Measurements from ENCODE around the gene CCSAP. TPM values are rescaled to one million over a fixed set of nuclear protein-coding genes. Genes with fewer than 3 reads are reported as not detected.
A peak's percentile ranks its signal among the peaks of the same experiment; 100 is the strongest.

The CCSAP gene
- total RNA-seq, 1 donor from 2014 or later, result 34.4 TPM

GRCh38 chr1:229360420-229360819, 17.6 kb upstream of the CCSAP start:
- peaks cover 2% of the 10 kb centered on the region for H3K4me1 Mint-ChIP-seq
- H3K27me3 Mint-ChIP-seq (ENCODE audit: insufficient read depth, low read depth), result peaks cover 2% of the 10 kb centered on the region
- H3K4me3 Mint-ChIP-seq, result no peak overlapping the region
- no peak overlapping the region for H3K9ac ChIP-seq
- no peaks in the 10 kb centered on the region for H3K36me3 ChIP-seq
- no peak overlapping the region for H3K27ac ChIP-seq
- H3K79me2 ChIP-seq (ENCODE audit: low read depth), result no peaks in the 10 kb centered on the region
- no peaks in the 10 kb centered on the region for H4K20me1 ChIP-seq (ENCODE audit: low read depth)
- no peak overlapping the region for H3K4me3 ChIP-seq
- peaks cover 5% of the 10 kb centered on the region for H3F3A ChIP-seq (ENCODE audit: low read depth)
- H3K27ac Mint-ChIP-seq, result no peak overlapping the region
- peak; percentile 43 for DNase-seq (ENCODE audit: low spot score)
- peak overlapping the region; percentile 35 for H3K4me2 ChIP-seq
- H3K4me1 ChIP-seq, result peaks cover 18% of the 10 kb centered on the region
- H3K9me3 Mint-ChIP-seq, result peaks cover 5% of the 10 kb centered on the region
- no peaks in the 10 kb centered on the region for H3K36me3 Mint-ChIP-seq
- no peak for TF ChIP-seq CTCF (IDR thresholded peaks at IDR 0.05)
- no peak for TF ChIP-seq EZH2 (IDR thresholded peaks at IDR 0.05)
- TF ChIP-seq EZH2phosphoT487 (IDR thresholded peaks at IDR 0.05), result no peak
- H2AFZ ChIP-seq (replicated peaks), result no peak overlapping the region
- peaks cover 7% of the 10 kb centered on the region for H3K27me3 ChIP-seq
- H3K9me3 ChIP-seq (ENCODE audit: low read depth), result no peaks in the 10 kb centered on the region

GRCh38 chr1:229355661-229356060, 12.8 kb upstream of the CCSAP start:
- no peaks in the 10 kb centered on the region for H3K79me2 ChIP-seq (ENCODE audit: low read depth)
- H3K4me1 ChIP-seq, result peaks cover 16% of the 10 kb centered on the region
- H3K4me3 Mint-ChIP-seq, result no peak overlapping the region
- no peak overlapping the region for H3K9ac ChIP-seq
- H3K27ac ChIP-seq, result no peak overlapping the region
- no peak overlapping the region for H3K4me2 ChIP-seq
- DNase-seq (ENCODE audit: low spot score), result no peak
- no peaks in the 10 kb centered on the region for H3K36me3 Mint-ChIP-seq
- no peaks in the 10 kb centered on the region for H3K4me1 Mint-ChIP-seq
- H3K27ac Mint-ChIP-seq, result no peak overlapping the region
- peaks cover 17% of the 10 kb centered on the region for H3K9me3 ChIP-seq (ENCODE audit: low read depth)
- peaks cover 2% of the 10 kb centered on the region for H3K27me3 Mint-ChIP-seq (ENCODE audit: insufficient read depth, low read depth)
- H2AFZ ChIP-seq (replicated peaks), result no peak overlapping the region
- H4K20me1 ChIP-seq (ENCODE audit: low read depth), result no peaks in the 10 kb centered on the region
- H3K27me3 ChIP-seq, result peaks cover 7% of the 10 kb centered on the region
- H3K9me3 Mint-ChIP-seq, result peaks cover 10% of the 10 kb centered on the region
- H3F3A ChIP-seq (ENCODE audit: low read depth), result peaks cover 5% of the 10 kb centered on the region
- TF ChIP-seq EZH2phosphoT487 (IDR thresholded peaks at IDR 0.05), result no peak
- no peak for TF ChIP-seq EZH2 (IDR thresholded peaks at IDR 0.05)
- TF ChIP-seq CTCF (IDR thresholded peaks at IDR 0.05), result no peak
- no peaks in the 10 kb centered on the region for H3K36me3 ChIP-seq
- no peak overlapping the region for H3K4me3 ChIP-seq

- Histone ChIP-seq H3K9ac (no peak overlapping the region), H3K4me2 (no peak overlapping the region), H3F3A (ENCODE audit: low read depth) (peaks cover 5% of the 10 kb centered on the region), H3K27ac (no peak overlapping the region), H3K4me1 (peaks cover 9% of the 10 kb centered on the region), H3K36me3 (no peaks in the 10 kb centered on the region), H3K9me3 (ENCODE audit: low read depth) (peaks cover 17% of the 10 kb centered on the region), H3K27me3 (peaks cover under 1% of the 10 kb centered on the region), H3K79me2 (ENCODE audit: low read depth) (no peaks in the 10 kb centered on the region), H3K4me3 (no peak overlapping the region), H2AFZ (replicated peaks) (no peak overlapping the region), H4K20me1 (ENCODE audit: low read depth) (no peaks in the 10 kb centered on the region)
- H3K4me1 Mint-ChIP-seq, result no peaks in the 10 kb centered on the region
- H3K4me3 Mint-ChIP-seq, result no peak overlapping the region
- no peak overlapping the region for H3K27ac Mint-ChIP-seq
- TF ChIP-seq EZH2phosphoT487 (IDR thresholded peaks at IDR 0.05), result no peak
- TF ChIP-seq CTCF (IDR thresholded peaks at IDR 0.05), result no peak
- TF ChIP-seq EZH2 (IDR thresholded peaks at IDR 0.05), result no peak
- peaks cover 10% of the 10 kb centered on the region for H3K9me3 Mint-ChIP-seq
- no peak for DNase-seq (ENCODE audit: low spot score)
- no peaks in the 10 kb centered on the region for H3K27me3 Mint-ChIP-seq (ENCODE audit: insufficient read depth, low read depth)
- no peaks in the 10 kb centered on the region for H3K36me3 Mint-ChIP-seq
Observed at GRCh38 chr1:229354226-229354625, 11.4 kb upstream of the CCSAP start.

Measured in neural progenitor cell (in vitro differentiated cells).